Tibial nerve (tissue), 4 donors: Measurements from ENCODE around the gene SKAP1. TPM values are rescaled to one million over a fixed set of nuclear protein-coding genes. Genes with fewer than 3 reads are reported as not detected.

ENCODE experiments used
- DNase-seq, 2 donors: peaks; one replicate each; pipeline ENCODE4 v3.0.0-alpha.2; 2019; ENCODE audit warnings: low spot score in 2 of 2
- H3K27ac ChIP-seq, 4 donors: fragments of 200-600 bp; sonication (generic) in 3 of 4; one replicate each; pipeline ENCODE4 v1.5.1; 2017 to 2019; ENCODE audit warnings: mild to moderate bottlenecking in 1 of 4
- H3K27me3 ChIP-seq, 2 donors: fragments of 200-600 bp; sonication (generic) in 1 of 2; one replicate each; pipeline versions ENCODE4 v1.5.1 to v1.6.0; 2017 to 2019
- H3K36me3 ChIP-seq, 3 donors: fragments of 200-600 bp; sonication (generic); one replicate each; pipeline ENCODE4 v1.5.1; 2018 to 2019
- H3K4me1 ChIP-seq, 4 donors: fragments of 200-600 bp; sonication (generic) in 3 of 4; one replicate each; pipeline ENCODE4 v1.5.1; 2017 to 2019
- H3K4me3 ChIP-seq, 4 donors: fragments of 200-600 bp; sonication (generic) in 3 of 4; one replicate each; pipeline ENCODE4 v1.5.1; 2017 to 2019; ENCODE audit warnings: mild to moderate bottlenecking in 1 of 4, moderate library complexity in 1 of 4
- H3K9me3 ChIP-seq, 4 donors: fragments of 200-600 bp; sonication (generic) in 3 of 4; one replicate each; pipeline ENCODE4 v1.5.1; 2017 to 2019
- CTCF ChIP-seq, 5 experiments: fragments of 200-600 bp in 3 of 5; fragments of 450-650 bp in 2 of 5; sonication (generic) in 3 of 5; IDR thresholded peaks; one replicate each; pipeline ENCODE4 v1.5.1; 2016 to 2019; ENCODE audit warnings: antibody characterized with exemption in 5 of 5, mild to moderate bottlenecking in 3 of 5, moderate library complexity in 2 of 5
- EP300 ChIP-seq, 2 donors: sonication (generic); formaldehyde crosslinking; IDR thresholded peaks; one replicate each; pipeline ENCODE4 v1.6.1; 2017; ENCODE audit warnings: antibody characterized with exemption in 2 of 2, mild to moderate bottlenecking in 1 of 2
- POLR2A ChIP-seq, 2 donors: fragments of 450-650 bp; IDR thresholded peaks; one replicate each; pipeline ENCODE4 v1.6.1; 2017; ENCODE audit warnings: antibody characterized with exemption in 2 of 2, mild to moderate bottlenecking in 2 of 2, moderate library complexity in 2 of 2
- WGBS, 2 donors: methylation state at CpG; one replicate each; pipeline ENCODE4 v1.1.5; 2018; 5-methylcytosine and 5-hydroxymethylcytosine counted together
- total RNA-seq, 4 donors: library from RNA; depleted of rRNA; stranded (reverse); fragments of >200 nt; gene quantifications; one replicate each; pipeline ENCODE4 v1.1.0, GENCODE V29; 2016

SKAP1 gene
- total RNA-seq, 4 donors from 2014 or later = 0.59 to 2.0 (median 1.3) TPM

DNA sequence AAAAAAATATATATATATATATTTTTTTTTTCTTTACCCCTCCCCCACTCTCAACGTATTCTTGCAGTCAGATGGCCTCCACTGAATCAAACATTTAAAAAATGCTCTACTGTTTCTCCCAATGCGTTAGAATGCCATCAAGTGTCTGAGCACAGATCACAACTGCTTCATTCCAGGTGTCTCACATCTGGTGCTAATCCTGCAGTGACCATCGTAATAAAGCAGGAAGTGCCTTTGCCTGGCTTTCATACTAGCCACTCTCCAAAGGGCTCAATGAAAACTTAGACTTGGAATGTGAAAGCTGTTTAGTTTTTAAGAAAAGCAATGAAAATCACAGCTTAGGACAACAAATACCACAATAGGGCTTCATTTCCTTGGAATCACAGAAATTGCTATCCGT lies 37.2 kb downstream of the SKAP1 start:
- Histone ChIP-seq H3K27ac (no peak overlapping the region), H3K9me3 (no peaks in the 10 kb centered on the region), H3K36me3 (no peaks in the 10 kb centered on the region), H3K27me3 (peaks cover 0 to 26% of the 10 kb centered on the region in 2 donors), H3K4me3 (no peak overlapping the region), H3K4me1 (no peaks in the 10 kb centered on the region)
- TF ChIP-seq POLR2A (IDR thresholded peaks at IDR 0.05) = no peak
- no peak for TF ChIP-seq EP300 (IDR thresholded peaks at IDR 0.05)
- no peak for TF ChIP-seq CTCF (IDR thresholded peaks at IDR 0.05)
- 39 to 40% methylated on average over 4 of the region's 4 CpGs for WGBS, 2 donors
- DNase-seq = no peak

GRCh38 chr17:48391444-48391843 lies 38.6 kb downstream of the SKAP1 start:
- no peak for DNase-seq
- WGBS, 2 donors = 48 to 51% methylated on average over 1 of the region's 1 CpG
- Histone ChIP-seq H3K27ac (no peak overlapping the region), H3K4me3 (no peak overlapping the region), H3K4me1 (no peaks in the 10 kb centered on the region), H3K27me3 (peaks cover 0 to 26% of the 10 kb centered on the region in 2 donors), H3K36me3 (no peaks in the 10 kb centered on the region), H3K9me3 (no peaks in the 10 kb centered on the region)
- TF ChIP-seq CTCF (IDR thresholded peaks at IDR 0.05) = no peak

DNA sequence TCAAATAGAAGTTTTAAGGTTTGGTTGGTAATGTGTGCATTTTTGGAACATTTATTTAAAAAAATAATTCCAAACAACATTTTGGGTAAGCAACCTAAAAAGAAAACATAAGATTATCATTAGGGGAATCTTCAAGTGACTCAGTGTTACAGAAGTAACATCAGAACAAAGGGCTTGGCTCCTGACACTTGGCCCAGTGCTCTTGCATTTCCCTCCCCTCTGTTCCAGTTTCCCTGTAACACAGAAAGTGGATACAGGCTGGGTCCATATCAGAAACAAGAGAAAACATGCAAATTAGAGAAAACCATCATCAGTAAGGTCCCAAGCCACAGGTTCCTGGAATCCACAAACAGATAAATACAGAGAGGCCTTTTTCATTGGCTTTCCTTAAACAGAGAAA lies 40.1 kb downstream of the SKAP1 start:
- no peaks in the 10 kb centered on the region for H3K36me3 ChIP-seq

DNA sequence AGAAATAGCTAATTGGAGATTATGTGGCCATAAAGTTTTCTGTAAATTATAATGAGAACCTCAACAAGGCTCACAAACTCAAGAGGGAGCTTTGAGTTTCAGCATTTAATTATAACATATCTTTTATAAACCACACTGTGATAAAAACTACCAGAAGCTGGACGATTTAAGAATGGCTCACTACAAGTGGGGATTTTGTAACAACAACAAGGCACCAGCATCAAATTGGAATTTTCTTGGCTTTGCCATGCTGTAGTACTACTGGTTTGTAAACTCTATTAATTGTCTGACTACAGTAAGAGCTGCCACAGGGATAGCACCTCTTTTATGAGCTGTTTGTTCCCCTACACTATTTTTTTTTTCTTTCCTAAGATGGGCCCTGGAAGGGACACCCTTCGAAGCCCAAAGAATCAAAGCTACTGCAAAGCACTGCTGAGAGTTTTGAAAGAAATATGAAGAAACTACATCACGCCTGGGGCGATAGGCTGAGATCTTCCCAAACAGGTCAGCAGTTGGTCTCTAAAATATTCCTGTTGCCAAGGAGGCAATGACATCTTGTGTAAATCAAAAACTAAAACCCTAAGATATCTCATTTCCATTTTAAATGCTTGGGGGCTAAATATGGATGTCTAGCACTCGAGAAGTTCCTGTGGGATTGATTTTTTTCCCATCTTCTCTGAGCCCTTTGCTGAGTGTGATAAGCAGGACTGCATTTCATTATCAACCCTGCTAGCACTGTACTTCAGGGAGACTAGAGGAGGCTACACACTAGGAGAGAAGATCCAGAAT lies 40.9 kb downstream of the SKAP1 start:
- no peaks in the 10 kb centered on the region for H3K4me1 ChIP-seq
- 73 to 80% methylated on average over 5 of the region's 5 CpGs for WGBS, 2 donors
- no peak overlapping the region for H3K27ac ChIP-seq
- H3K36me3 ChIP-seq = no peaks in the 10 kb centered on the region
- no peak for TF ChIP-seq EP300 (IDR thresholded peaks at IDR 0.05)
- no peak for TF ChIP-seq POLR2A (IDR thresholded peaks at IDR 0.05)
- no peak for TF ChIP-seq CTCF (IDR thresholded peaks at IDR 0.05)
- DNase-seq = no peak
- H3K9me3 ChIP-seq = no peaks in the 10 kb centered on the region
- peaks cover 0 to 28% of the 10 kb centered on the region in 2 donors for H3K27me3 ChIP-seq
- H3K4me3 ChIP-seq = no peak overlapping the region

More for the DNA sequence above, 40.1 kb downstream of the SKAP1 start:
- Histone ChIP-seq H3K27ac (no peak overlapping the region), H3K4me1 (no peaks in the 10 kb centered on the region), H3K9me3 (no peaks in the 10 kb centered on the region), H3K4me3 (no peak overlapping the region), H3K27me3 (peaks cover 0 to 36% of the 10 kb centered on the region in 2 donors)
- no peak for TF ChIP-seq POLR2A (IDR thresholded peaks at IDR 0.05)
- TF ChIP-seq CTCF (IDR thresholded peaks at IDR 0.05) = no peak
- no peak for TF ChIP-seq EP300 (IDR thresholded peaks at IDR 0.05)
- no peak for DNase-seq

GRCh38 chr17:48386826-48387225 lies 43.2 kb downstream of the SKAP1 start:
- DNase-seq = no peak
- WGBS, 2 donors = 93 to 97% methylated on average over 1 of the region's 1 CpG

More at GRCh38 chr17:48386826-48387225, 43.2 kb downstream of the SKAP1 start:
- Histone ChIP-seq H3K27me3 (peaks cover 0 to 29% of the 10 kb centered on the region in 2 donors), H3K27ac (no peak overlapping the region), H3K4me1 (no peaks in the 10 kb centered on the region), H3K4me3 (no peak overlapping the region), H3K9me3 (no peaks in the 10 kb centered on the region), H3K36me3 (no peaks in the 10 kb centered on the region)
- no peak for TF ChIP-seq POLR2A (IDR thresholded peaks at IDR 0.05)
